ES-I3 (cell line): ENCODE measurements around the gene NRXN3.

Experiments
- H3K36me3 ChIP-seq: 2 replicates; pipeline ENCODE4 v1.6.1; 2013; ENCODE audit warnings: mild to moderate bottlenecking, low read length, control low read depth, moderate library complexity; ENCODE audit not compliant: insufficient read depth
- H3K4me1 ChIP-seq: 2 replicates; pipeline ENCODE4 v1.6.1; 2013; ENCODE audit warnings: mild to moderate bottlenecking, control low read depth, low read length; ENCODE audit not compliant: insufficient read depth
- H3K9ac ChIP-seq: 2 replicates; pipeline ENCODE4 v1.6.1; 2013; ENCODE audit warnings: low read depth, mild to moderate bottlenecking, low read length, moderate library complexity
- H3K9me3 ChIP-seq: 2 replicates; pipeline ENCODE4 v1.6.1; 2013; ENCODE audit warnings: mild to moderate bottlenecking, low read length, moderate library complexity; ENCODE audit not compliant: control insufficient read depth, insufficient read depth

The NRXN3 gene

DNA sequence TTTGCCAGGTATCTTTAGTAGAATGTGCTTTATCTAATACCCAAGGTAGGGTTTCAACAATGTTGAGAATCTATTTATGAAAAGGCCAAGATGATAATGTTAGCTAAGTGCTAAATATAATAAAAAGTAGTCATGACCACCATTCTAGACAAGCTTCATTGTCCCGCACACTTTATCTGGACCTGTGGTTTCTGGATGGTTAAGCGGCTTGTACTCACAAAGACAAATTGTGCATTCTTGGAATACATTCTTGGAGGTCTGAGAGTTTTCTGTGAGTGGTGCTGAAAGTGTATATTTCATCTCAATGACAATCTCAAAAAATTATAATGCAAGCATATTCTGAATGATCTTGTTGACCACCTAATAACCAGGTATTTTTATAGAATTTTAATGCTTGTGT is 1394.2 kb downstream of the NRXN3 start:
- Histone ChIP-seq H3K36me3 (no peaks in the 10 kb centered on the region), H3K9me3 (no peaks in the 10 kb centered on the region), H3K9ac (no peak overlapping the region), H3K4me1 (peaks cover 12% of the 10 kb centered on the region; the same call in 1 of the 2 replicates)

DNA sequence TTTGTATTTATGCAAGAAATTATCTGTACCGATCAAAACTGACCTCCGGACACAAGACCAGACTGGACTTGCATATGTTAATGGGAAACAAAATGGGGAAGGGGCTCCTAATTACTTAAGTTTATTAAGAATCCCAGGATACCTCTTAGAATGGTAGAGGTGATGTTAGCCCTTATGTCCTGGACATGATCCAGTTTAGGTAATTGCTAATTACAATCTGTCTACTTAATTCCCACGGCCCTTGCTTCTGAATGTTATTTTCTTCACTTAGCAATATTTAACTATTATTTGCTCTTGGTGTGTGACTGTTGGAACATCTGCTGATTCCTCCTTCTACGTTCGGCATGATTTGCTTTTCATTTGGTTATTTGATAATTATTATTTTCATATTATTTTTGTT is 1397.1 kb downstream of the NRXN3 start:
- Histone ChIP-seq H3K4me1 (peaks cover 12% of the 10 kb centered on the region; the same call in 1 of the 2 replicates), H3K36me3 (no peaks in the 10 kb centered on the region), H3K9ac (no peak overlapping the region), H3K9me3 (no peaks in the 10 kb centered on the region)

DNA sequence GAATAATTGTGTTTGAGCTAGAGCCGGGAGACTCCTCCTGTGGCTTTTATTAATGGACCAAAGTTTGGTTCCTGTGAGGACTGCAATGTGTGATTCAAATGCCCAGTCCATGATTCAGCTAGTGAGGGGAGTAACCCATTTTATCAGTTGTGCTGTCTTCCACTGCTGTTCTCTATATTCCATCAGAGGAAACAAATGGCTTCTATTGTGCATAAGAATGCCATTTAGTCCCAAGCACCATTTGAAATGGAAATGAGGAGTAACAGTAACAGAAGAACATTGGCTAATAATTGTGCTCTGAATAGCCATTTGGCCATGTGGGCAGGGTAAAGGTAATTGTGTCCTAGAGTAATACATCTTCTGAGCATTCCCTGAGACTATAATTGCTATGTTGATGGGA is 1398.4 kb downstream of the NRXN3 start:
- H3K36me3 ChIP-seq = no peaks in the 10 kb centered on the region

DNA sequence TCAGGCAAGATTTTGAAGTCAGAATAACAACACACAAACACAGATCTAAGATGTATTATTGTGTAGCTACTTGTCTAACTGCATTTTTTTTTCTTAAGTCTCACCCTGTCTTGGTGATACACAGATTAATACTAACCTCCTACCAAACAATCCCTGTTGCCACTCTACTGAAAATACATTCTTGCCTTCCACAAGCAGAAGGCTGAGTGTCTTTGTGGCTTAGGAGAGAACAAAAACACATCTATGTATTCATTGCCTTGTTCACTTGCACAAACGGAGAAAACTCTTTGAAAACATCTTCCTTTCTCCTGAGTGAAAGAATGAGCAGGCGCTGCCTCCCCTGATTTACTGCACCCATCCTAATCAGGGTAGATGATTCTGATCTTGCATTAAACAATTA is 1398.9 kb downstream of the NRXN3 start:
- no peaks in the 10 kb centered on the region for H3K36me3 ChIP-seq
- no peak overlapping the region for H3K9ac ChIP-seq
- H3K9me3 ChIP-seq = no peaks in the 10 kb centered on the region
- peaks cover 12% of the 10 kb centered on the region; the same call in 1 of the 2 replicates for H3K4me1 ChIP-seq

More for the DNA sequence above, 1398.4 kb downstream of the NRXN3 start:
- Histone ChIP-seq H3K9ac (no peak overlapping the region), H3K9me3 (no peaks in the 10 kb centered on the region), H3K4me1 (peaks cover 12% of the 10 kb centered on the region; the same call in 1 of the 2 replicates)

DNA sequence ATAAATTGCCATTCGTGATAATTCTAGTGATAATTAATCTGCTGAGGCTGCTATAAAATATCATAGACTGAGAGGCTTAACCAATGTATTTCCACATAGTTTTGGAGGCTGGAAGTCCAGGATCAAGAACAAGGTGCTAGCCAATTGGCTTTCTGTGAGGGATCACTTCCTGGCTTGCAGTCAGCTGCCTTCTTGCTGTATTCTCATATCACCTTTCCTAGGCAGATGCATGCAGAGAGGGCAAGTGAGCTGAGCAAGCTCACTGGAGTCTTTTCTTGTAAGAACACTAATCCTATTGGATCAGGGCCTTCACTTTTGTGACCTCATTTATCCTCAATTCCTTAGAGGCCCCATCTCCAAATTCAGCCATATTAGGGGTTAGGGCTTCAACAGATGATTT is 1400.5 kb downstream of the NRXN3 start:
- Histone ChIP-seq H3K36me3 (no peaks in the 10 kb centered on the region), H3K9ac (no peak overlapping the region), H3K9me3 (no peaks in the 10 kb centered on the region), H3K4me1 (peaks cover 19% of the 10 kb centered on the region; the same call in 1 of the 2 replicates)

DNA sequence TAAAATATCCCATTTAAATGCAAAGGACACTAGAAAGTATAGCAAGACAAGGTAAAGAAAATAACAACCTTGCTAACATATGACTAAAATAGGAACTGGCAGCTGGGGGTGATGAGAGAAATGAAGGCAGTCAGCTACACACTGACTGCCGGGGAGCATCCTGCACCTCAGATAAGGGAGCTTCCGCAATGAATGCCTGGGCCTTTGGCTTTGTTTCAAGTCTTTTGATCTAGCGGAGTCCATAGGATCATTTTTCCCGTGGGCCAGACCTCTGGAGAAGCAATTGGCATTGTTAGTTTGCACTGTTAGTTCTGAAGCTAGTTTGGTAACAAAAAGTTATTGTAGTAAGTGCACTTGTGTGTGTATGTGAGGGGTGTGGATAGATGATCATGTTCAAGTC is 1401.2 kb downstream of the NRXN3 start:
- Histone ChIP-seq H3K4me1 (peaks cover 19% of the 10 kb centered on the region; the same call in 1 of the 2 replicates), H3K9ac (no peak overlapping the region), H3K36me3 (no peaks in the 10 kb centered on the region), H3K9me3 (no peaks in the 10 kb centered on the region)

DNA sequence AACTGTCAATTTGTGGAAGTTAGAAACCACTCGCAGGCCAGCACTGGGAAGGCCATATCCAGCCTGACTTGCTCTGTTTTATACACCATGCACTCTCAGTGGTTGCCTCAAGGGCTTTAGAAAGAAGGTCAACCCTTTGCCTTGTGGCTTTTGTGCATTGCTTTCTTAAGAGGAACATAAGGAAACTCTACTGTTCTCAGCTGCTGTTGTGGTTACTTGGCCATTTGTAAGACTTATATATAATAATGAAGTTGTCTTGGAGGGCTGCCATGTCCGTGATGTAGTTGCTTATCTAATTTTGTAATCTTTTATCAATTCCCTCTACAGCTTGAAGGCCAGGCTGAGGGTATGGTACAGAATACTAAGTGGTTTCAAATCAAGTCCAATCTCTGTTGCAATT is 1403.3 kb downstream of the NRXN3 start:
- Histone ChIP-seq H3K36me3 (no peaks in the 10 kb centered on the region), H3K9me3 (no peaks in the 10 kb centered on the region), H3K4me1 (peaks cover 18% of the 10 kb centered on the region), H3K9ac (no peak overlapping the region)

DNA sequence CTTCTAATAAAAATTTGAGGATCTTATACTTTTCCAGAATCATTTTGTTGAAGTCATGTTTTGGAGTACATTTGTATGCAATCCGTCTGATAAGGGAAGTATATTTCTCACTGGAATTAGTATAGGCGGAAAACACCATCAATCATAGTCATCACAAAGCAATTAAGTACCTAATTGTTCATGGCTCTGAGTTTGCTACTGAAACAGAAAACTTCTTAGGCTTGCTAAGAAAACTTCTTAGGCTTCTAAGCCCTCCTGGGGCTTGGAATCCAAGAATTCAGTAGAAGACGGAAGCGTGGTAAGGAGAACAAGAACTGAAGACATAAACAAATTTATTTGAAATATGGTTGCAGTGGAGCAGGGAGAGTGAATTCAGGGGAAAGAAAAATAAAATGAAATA is 1404.9 kb downstream of the NRXN3 start:
- Histone ChIP-seq H3K9ac (no peak overlapping the region), H3K36me3 (no peaks in the 10 kb centered on the region), H3K9me3 (no peaks in the 10 kb centered on the region), H3K4me1 (peaks cover 16% of the 10 kb centered on the region)

DNA sequence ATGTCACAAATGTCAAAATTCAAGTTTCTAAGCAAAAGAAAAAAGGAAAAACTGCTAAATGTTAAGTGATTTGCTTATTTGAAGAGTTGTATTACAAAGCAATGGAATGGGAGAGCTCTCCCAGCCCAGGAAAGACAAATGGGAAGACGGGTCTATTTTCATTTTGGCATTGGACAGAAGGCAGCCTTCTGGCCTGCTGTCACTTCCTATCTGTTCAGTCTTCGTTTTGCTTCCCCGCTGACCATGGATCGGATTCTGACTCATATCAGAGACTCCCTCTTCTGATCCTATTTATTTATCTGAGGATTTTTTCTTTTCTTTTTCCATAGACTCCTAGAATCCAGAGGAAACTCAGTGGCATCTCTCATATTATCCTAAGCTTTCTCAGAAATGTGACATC is 1406.3 kb downstream of the NRXN3 start:
- peaks cover 30% of the 10 kb centered on the region for H3K4me1 ChIP-seq
- H3K9ac ChIP-seq = no peak overlapping the region
- no peaks in the 10 kb centered on the region for H3K9me3 ChIP-seq
- H3K36me3 ChIP-seq = no peaks in the 10 kb centered on the region

DNA sequence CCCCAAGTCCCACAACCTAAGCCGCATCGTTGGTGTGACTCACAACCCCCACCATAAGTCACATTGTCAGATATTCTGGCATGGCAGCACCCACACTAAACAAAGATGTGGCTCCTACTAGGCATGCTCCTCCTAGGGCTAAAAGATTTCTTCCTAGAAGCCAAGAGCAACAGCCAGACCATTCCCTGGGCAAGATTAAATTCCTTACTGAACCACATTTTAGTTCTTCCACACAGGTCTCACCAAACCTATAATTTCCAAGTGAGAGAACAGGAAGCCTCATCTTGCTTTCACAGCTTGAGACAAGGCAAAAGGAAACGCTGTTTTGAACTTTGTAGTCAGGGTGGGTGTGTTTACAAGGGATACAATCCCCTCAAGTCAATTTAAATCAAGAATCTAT is 1408.3 kb downstream of the NRXN3 start:
- Histone ChIP-seq H3K9me3 (no peaks in the 10 kb centered on the region), H3K4me1 (peaks cover 43% of the 10 kb centered on the region), H3K9ac (no peak overlapping the region), H3K36me3 (no peaks in the 10 kb centered on the region)

DNA sequence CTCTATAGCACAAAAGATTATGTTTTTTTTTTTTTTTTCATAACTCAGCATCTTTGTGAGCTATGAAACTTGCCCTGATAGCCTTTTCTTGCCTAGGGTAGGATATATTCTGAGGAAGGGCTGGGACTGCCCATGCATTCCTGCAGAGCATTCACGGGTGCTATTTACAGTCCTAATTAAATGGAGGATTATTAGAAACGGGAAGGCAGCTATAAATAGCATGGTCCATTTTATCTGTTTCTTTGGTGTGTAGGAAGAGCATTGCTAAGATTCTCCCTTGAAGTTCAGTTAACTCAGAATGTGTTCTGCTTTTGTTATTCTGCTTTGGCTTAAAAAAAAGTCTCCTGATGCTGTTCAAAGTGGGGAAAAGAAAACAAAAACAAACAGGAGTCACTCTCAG is 1410.2 kb downstream of the NRXN3 start:
- peaks cover 36% of the 10 kb centered on the region for H3K4me1 ChIP-seq
- no peaks in the 10 kb centered on the region for H3K9me3 ChIP-seq

DNA sequence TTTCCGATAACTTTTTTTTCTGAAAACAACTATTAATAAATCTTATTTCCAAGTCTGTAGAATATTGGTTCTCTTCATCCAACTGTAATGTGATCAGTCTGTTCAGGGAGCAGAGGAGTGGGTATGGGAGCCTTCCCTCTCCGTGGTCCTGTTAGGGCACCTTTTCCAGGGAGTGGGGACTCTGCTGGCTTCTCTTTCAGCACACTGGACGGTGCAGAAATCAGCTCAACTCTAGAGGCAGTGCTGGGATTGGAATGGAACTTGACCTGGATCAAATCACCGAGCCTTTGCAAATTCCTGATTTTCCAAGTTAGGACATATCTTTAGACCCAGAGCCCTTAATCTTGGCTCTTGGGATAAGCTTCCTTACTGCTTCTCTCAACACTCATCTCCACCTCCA is 1410.7 kb downstream of the NRXN3 start:
- Histone ChIP-seq H3K36me3 (no peaks in the 10 kb centered on the region), H3K9ac (no peak overlapping the region), H3K4me1 (peaks cover 35% of the 10 kb centered on the region), H3K9me3 (no peaks in the 10 kb centered on the region)

More for the DNA sequence above, 1410.2 kb downstream of the NRXN3 start:
- H3K9ac ChIP-seq = no peak overlapping the region
- no peaks in the 10 kb centered on the region for H3K36me3 ChIP-seq

DNA sequence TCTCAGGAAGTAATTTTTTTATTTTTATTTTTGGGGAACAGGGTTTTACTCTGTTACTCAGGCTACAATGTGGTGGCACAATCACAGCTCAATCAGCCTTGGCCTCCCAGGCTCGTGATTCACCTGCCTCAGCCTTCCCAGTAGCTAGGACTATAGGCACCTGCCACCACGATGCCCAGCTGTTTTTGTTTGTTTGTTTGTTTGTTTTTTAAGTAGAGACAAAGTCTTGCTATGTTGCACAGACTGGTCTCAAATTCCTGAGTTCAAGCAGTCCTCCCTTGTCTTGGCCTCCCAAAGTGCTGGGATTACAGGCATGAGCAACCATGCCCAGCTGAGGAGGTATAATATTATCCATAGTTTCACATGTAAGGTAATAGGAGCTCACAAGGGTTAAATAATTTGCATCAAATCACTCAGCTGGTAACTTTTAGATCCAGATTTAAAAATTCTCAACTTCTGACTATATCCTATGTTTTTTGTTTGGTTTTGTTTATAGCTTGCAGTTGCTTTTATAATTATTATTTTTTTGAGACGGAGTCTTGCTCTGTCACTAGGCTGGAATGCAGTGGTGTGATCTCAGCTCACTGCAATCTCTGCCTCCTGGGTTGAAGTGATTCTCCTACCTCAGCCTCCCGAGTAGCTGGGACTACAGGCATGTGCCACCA is 1411.9 kb downstream of the NRXN3 start:
- no peak overlapping the region for H3K9ac ChIP-seq
- peaks cover 35% of the 10 kb centered on the region for H3K4me1 ChIP-seq
- no peaks in the 10 kb centered on the region for H3K9me3 ChIP-seq
- no peaks in the 10 kb centered on the region for H3K36me3 ChIP-seq

DNA sequence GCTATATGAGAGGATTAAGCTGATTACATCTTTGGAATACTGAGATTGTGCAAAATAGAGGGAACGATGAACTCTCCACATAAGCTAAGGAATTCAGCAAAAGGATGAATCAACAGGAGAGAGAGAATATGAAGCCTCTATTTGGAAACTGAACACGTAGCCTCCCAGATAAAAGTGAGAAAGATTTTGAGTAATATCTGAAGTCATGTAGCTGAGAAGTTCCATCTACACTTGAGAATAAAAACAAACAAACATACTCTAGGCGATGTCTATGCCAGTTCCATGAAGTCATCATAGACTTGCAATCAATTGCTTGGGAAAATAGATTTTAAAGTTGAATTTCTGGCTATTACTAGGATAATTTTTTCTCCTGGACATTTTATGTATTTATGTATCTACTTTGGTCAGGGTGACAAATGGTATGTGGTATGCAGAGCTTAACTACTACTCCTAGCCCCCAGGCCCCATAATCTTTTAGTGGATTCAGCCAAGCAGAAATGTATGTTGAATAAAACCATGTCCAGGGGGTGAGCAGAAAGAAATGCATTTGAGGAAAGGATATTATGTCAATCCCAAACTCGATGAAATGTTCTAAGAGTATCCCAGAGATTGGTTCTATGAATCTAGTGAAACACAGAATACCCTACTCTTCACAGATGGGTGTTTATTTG is 1413.7 kb downstream of the NRXN3 start:
- peaks cover 28% of the 10 kb centered on the region for H3K4me1 ChIP-seq
- no peak overlapping the region for H3K9ac ChIP-seq

DNA sequence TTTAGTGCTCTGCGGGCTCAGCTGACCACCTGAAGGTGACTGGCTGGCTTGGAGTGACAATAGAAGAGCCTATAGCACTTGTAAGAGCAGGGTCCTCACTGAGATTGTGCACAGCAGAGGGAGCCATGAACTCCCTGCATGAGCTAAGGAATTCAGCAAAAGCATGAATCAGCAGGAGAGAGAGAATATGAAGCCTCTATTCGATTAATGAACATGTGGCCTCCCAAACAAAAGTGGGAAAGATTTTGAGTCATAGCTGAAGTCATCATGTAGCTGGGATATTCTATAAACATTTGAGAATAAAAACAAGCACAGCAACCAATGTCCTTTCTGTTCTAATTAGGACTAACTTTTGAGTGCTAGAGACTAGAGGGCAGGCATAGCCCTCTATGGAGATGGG is 1414.5 kb downstream of the NRXN3 start:
- no peaks in the 10 kb centered on the region for H3K9me3 ChIP-seq
- H3K4me1 ChIP-seq = peaks cover 28% of the 10 kb centered on the region
- no peak overlapping the region for H3K9ac ChIP-seq
- no peaks in the 10 kb centered on the region for H3K36me3 ChIP-seq

More for the DNA sequence above, 1413.7 kb downstream of the NRXN3 start:
- H3K36me3 ChIP-seq = no peaks in the 10 kb centered on the region
- no peaks in the 10 kb centered on the region for H3K9me3 ChIP-seq
